DOHH2 (cell line): ENCODE measurements around the gene BRIP1.

Experiments
- EZH2phosphoT487 ChIP-seq: fragments of 200-600 bp; sonication (generic); IDR thresholded peaks from 2 replicates; pipeline ENCODE4 v1.6.1; 2017; ENCODE audit warnings: borderline replicate concordance, mild to moderate bottlenecking, antibody characterized with exemption, low read length, moderate library complexity, mixed read lengths
- TF ChIP-seq, protein P1 (sequence below): fragments of 200-600 bp; sonication (generic); IDR thresholded peaks from one replicate; pipeline ENCODE4 v1.5.1; 2014; ENCODE audit warnings: antibody characterized with exemption, mild to moderate bottlenecking, low read depth, low read length; ENCODE audit not compliant: poor library complexity, severe bottlenecking

DNA sequence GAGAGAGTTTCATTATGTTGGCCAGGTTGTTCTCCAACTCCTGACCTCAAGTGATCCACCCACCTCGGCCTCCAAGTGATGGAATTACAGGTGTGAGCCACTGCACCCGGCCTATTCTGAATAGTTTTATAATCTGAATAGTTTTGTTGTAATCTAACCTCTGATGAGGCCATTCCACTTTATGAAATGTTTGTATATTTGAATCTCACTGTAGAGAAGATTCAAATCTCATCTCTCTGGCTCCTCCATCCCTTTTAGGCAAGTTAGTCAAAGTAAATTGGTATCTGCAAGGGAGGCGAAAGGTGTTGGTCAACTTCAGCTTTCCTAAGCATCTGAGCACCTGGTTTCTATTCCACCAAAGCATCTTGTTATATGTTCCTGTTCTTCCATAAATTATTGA lies 131.2 kb downstream of the BRIP1 start:
- no peak for TF ChIP-seq EZH2phosphoT487
- TF ChIP-seq, protein P1, sequence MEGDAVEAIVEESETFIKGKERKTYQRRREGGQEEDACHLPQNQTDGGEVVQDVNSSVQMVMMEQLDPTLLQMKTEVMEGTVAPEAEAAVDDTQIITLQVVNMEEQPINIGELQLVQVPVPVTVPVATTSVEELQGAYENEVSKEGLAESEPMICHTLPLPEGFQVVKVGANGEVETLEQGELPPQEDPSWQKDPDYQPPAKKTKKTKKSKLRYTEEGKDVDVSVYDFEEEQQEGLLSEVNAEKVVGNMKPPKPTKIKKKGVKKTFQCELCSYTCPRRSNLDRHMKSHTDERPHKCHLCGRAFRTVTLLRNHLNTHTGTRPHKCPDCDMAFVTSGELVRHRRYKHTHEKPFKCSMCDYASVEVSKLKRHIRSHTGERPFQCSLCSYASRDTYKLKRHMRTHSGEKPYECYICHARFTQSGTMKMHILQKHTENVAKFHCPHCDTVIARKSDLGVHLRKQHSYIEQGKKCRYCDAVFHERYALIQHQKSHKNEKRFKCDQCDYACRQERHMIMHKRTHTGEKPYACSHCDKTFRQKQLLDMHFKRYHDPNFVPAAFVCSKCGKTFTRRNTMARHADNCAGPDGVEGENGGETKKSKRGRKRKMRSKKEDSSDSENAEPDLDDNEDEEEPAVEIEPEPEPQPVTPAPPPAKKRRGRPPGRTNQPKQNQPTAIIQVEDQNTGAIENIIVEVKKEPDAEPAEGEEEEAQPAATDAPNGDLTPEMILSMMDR, result no peak
